HepG2 (cell line): ENCODE measurements around the gene NECAP2. TPM values are rescaled to one million over a fixed set of nuclear protein-coding genes. Genes with fewer than 3 reads are reported as not detected.

Source experiments
- ATAC-seq: fragments of 200-7000 bp; cut with Tn5 transposase; 3 replicates; pipeline ENCODE4 v1.9.1; 2020; ENCODE audit warnings: mild to moderate bottlenecking, moderate library complexity
- BruUV-seq: library from RNA; stranded (reverse); fragments of 400-500 nt; replicated peaks from 2 replicates; lab custom pipeline; 2021; lab: Mats Ljungman, UMichigan
- CTCF ChIA-PET: fragments of 300-600 bp; formaldehyde crosslinking; extraction: SDS; loops from one replicate; lab custom pipeline; 2021; ENCODE audit warnings: low total read pairs, inconsistent platforms, low intra/inter-chr PET ratio; lab: Yijun Ruan, JAX
- POLR2A ChIA-PET: fragments of 350-600 bp; sonication (Branson Sonifier 250); formaldehyde crosslinking; loops from one replicate; lab custom pipeline; 2020; ENCODE audit warnings: antibody characterized with exemption, inconsistent platforms; lab: Yijun Ruan, JAX
- DNase-seq: peaks from one replicate; pipeline ENCODE4 v3.0.0-alpha.2; 2015; ENCODE audit warnings: low spot score
- FAIRE-seq: peaks from 3 replicates; lab custom pipeline; 2011; peaks lifted over from hg19 to GRCh38; lab: Jason Lieb, UNC
- H2AFZ ChIP-seq: one replicate; pipeline ENCODE4 v1.6.1; 2011; ENCODE audit warnings: low read length, inconsistent platforms
- H3K27ac ChIP-seq: fragments of 300-600 bp; 3 replicates; pipeline ENCODE4 v1.8.0; 2011; ENCODE audit warnings: mixed run types, mild to moderate bottlenecking, mixed read lengths, low read length, inconsistent platforms; ENCODE audit not compliant: insufficient read depth; ENCODE audit errors: extremely low read length
- H3K27me3 ChIP-seq, 2 experiments: fragments of 200-600 bp in 1 of 2; 2 replicates in 1 of 2; 3 replicates in 1 of 2; pipeline versions ENCODE4 v1.6.0 to v1.8.0; 2011; ENCODE audit warnings: low read length in 2 of 2, mild to moderate bottlenecking in 2 of 2, moderate library complexity in 2 of 2, inconsistent platforms in 1 of 2; ENCODE audit not compliant: insufficient read depth in 2 of 2, control insufficient read depth in 1 of 2
- H3K36me3 ChIP-seq, 2 experiments: fragments of 200-600 bp in 1 of 2; replicated peaks in 1 of 2; 2 replicates in 1 of 2; 3 replicates in 1 of 2; pipeline versions ENCODE4 v1.5.1 to v1.8.0; 2011; ENCODE audit warnings: low read length in 2 of 2, inconsistent platforms in 1 of 2; ENCODE audit not compliant: insufficient read depth in 2 of 2, control insufficient read depth in 1 of 2
- H3K4me1 ChIP-seq: 2 replicates; pipeline ENCODE4 v1.5.1; 2012; ENCODE audit warnings: low read length, inconsistent platforms; ENCODE audit not compliant: insufficient read depth
- H3K4me2 ChIP-seq: 2 replicates; pipeline ENCODE4 v1.6.0; 2011; ENCODE audit warnings: low read depth, low read length, inconsistent platforms
- H3K4me3 ChIP-seq, 3 experiments: fragments of 200-600 bp in 1 of 3; sonication (generic), shearing (Covaris generic) in 1 of 3; replicated peaks in 1 of 3; 2 replicates each; pipeline ENCODE4 v1.5.1; 2011 to 2016; ENCODE audit warnings: low read length in 3 of 3, inconsistent platforms in 2 of 3, low read depth in 2 of 3, mild to moderate bottlenecking in 2 of 3, control low read depth in 1 of 3, mixed read lengths in 1 of 3; ENCODE audit not compliant: insufficient read depth in 1 of 3
- H3K79me2 ChIP-seq: one replicate; pipeline ENCODE4 v1.6.1; 2011; ENCODE audit warnings: low read length, inconsistent platforms; ENCODE audit not compliant: insufficient read depth
- H3K9ac ChIP-seq: 2 replicates; pipeline ENCODE4 v1.6.0; 2011; ENCODE audit warnings: mild to moderate bottlenecking, low read depth, low read length, inconsistent platforms; ENCODE audit not compliant: insufficient read depth
- H3K9me3 ChIP-seq: 2 replicates; pipeline ENCODE4 v1.5.1; 2012; ENCODE audit warnings: mild to moderate bottlenecking, low read length
- H4K20me1 ChIP-seq: 2 replicates; pipeline ENCODE4 v1.6.0; 2011; ENCODE audit warnings: inconsistent platforms, mild to moderate bottlenecking, low read length, moderate library complexity; ENCODE audit not compliant: insufficient read depth
- ARID3A ChIP-seq: IDR thresholded peaks from 2 replicates; pipeline ENCODE4 v1.6.1; 2012; ENCODE audit warnings: low read depth, low read length, improper control_type of control experiment
- KLF12 ChIP-seq: sonication (generic); formaldehyde crosslinking; IDR thresholded peaks from 2 replicates; pipeline ENCODE4 v1.4.0; 2020; ENCODE audit warnings: missing genetic modification reagents, borderline replicate concordance
- PAWR ChIP-seq: sonication (generic); formaldehyde crosslinking; IDR thresholded peaks from 2 replicates; pipeline ENCODE4 v1.4.0; 2020; ENCODE audit warnings: missing genetic modification reagents, mild to moderate bottlenecking, borderline replicate concordance
- TFDP2 ChIP-seq: sonication (generic); formaldehyde crosslinking; IDR thresholded peaks from 2 replicates; pipeline ENCODE4 v1.4.0; 2020; ENCODE audit warnings: missing genetic modification reagents
- ZNF780A ChIP-seq: sonication (generic); formaldehyde crosslinking; IDR thresholded peaks from 2 replicates; pipeline ENCODE4 v1.8.0; 2022; ENCODE audit warnings: mild to moderate bottlenecking, missing genetic modification reagents, moderate library complexity
- WGBS: methylation state at CpG from one replicate; pipeline ENCODE4 v1.1.6; 2017; ENCODE audit warnings: low lambda C conversion rate; 5-methylcytosine and 5-hydroxymethylcytosine counted together
- in situ Hi-C: cut with HindIII; loops from 2 replicates; pipeline ENCODE4 v1.10.0; 2017; ENCODE audit warnings: low pct_unique_long_range_greater_than_20kb; ENCODE audit not compliant: extremely low pct_ligation_motif_present
- intact Hi-C: fragments of 100-400 bp; cut with micrococcal nuclease; formaldehyde crosslinking; loops from one replicate; pipeline ENCODE4 v1.10.0; 2022; ENCODE audit not compliant: unreplicated experiment
- polyA plus RNA-seq, 8 experiments: library from polyadenylated mRNA; depleted of rRNA in 3 of 8; stranded (reverse) in 7 of 8; unstranded in 1 of 8; fragments of >200 nt; fragmentation: Illumina TruSeq in 4 of 8; extraction: Trizol in 4 of 8; gene quantifications; 2 replicates each; pipeline versions ENCODE4 v1.2.1 to v1.2.3, GENCODE V29; 2011 to 2016; ENCODE audit warnings: low read depth in 4 of 8, missing spikeins in 1 of 8, mixed read lengths in 1 of 8; ENCODE audit not compliant: insufficient read depth in 1 of 8
- total RNA-seq, 5 experiments: library from RNA; depleted of rRNA; stranded (reverse); fragments of >200 nt; fragmentation: Illumina TruSeq; extraction: Trizol; gene quantifications; 2 replicates each; pipeline ENCODE4 v1.2.3, GENCODE V29; 2016; ENCODE audit warnings: low read depth in 1 of 5

Gene NECAP2
- total and polyA plus RNA-seq, 2 of the 13 experiments (the other 11 are each of a cell fraction or from before 2014, with no cell fraction given), result 38.5 to 52.3 TPM

- WGBS, result 97% methylated on average over 6 of the region's 6 CpGs
- Histone ChIP-seq H4K20me1 (no peaks in the 10 kb centered on the region), H3K36me3 (peaks cover 21 to 54% of the 10 kb centered on the region in 2 experiments), H3K79me2 (no peaks in the 10 kb centered on the region), H3K9me3 (no peaks in the 10 kb centered on the region), H3K27ac (no peak overlapping the region), H3K27me3 (no peaks in the 10 kb centered on the region), H3K4me2 (no peak overlapping the region), H2AFZ (no peak overlapping the region), H3K9ac (no peak overlapping the region), H3K4me1 (no peaks in the 10 kb centered on the region), H3K4me3 (no peak overlapping the region)
- in situ Hi-C loops (no loop called here), intact Hi-C loops (no loop called here)
- BruUV-seq, result TSS peak; percentile 34
- FAIRE-seq, result no peak
- ChIA-PET POLR2A (interaction anchor here (0.6 kb wide), 1 partner anchor 19 kb away, joined by 3 read pairs; the partner anchor contains the start of gene NECAP2), CTCF (no interaction called here)
- DNase-seq, result no peak
- TF ChIP-seq ZNF780A (no peak), TFDP2 (CRISPR knock-in tag) (no peak), ARID3A (no peak), KLF12 (CRISPR knock-in tag) (no peak), PAWR (CRISPR knock-in tag) (no peak)
- no peak for ATAC-seq
Measured at GRCh38 chr1:16459352-16459925, 18.9 kb downstream of the NECAP2 start.
